ENCODE results near the gene HIPK3. TPM values are rescaled to one million over a fixed set of nuclear protein-coding genes. Genes with fewer than 3 reads are reported as not detected.

The HIPK3 gene
- total RNA-seq, 1 donor from 2014 or later, result 63.9 TPM

- Mint-ChIP-seq H3K9me3 (no peaks in the 10 kb centered on the region), H3K4me1 (ENCODE audit: unreplicated experiment) (no peaks in the 10 kb centered on the region)
- no peak for DNase-seq (ENCODE audit: extremely low spot score, unreplicated experiment)
Observed at GRCh38 chr11:33388793-33389525, 131.8 kb downstream of the HIPK3 start.

GRCh38 chr11:33389635-33390034 lies 132.5 kb downstream of the HIPK3 start:
- no peaks in the 10 kb centered on the region for H3K4me1 Mint-ChIP-seq (ENCODE audit: unreplicated experiment)
- peaks cover 9% of the 10 kb centered on the region for H3K27me3 Mint-ChIP-seq
- no peak for DNase-seq (ENCODE audit: extremely low spot score, unreplicated experiment)
- H3K27ac Mint-ChIP-seq, result no peak overlapping the region
- H3K36me3 Mint-ChIP-seq, result no peaks in the 10 kb centered on the region
- no peaks in the 10 kb centered on the region for H3K9me3 Mint-ChIP-seq
- H3K4me3 Mint-ChIP-seq, result no peak overlapping the region
- TF ChIP-seq CTCF (conservative IDR thresholded peaks at IDR 0.05), result no peak

More at GRCh38 chr11:33388793-33389525, 131.8 kb downstream of the HIPK3 start:
- Mint-ChIP-seq H3K27me3 (peaks cover 15% of the 10 kb centered on the region), H3K4me3 (no peak overlapping the region), H3K27ac (no peak overlapping the region), H3K36me3 (no peaks in the 10 kb centered on the region)
- no peak for TF ChIP-seq CTCF (conservative IDR thresholded peaks at IDR 0.05)

GRCh38 chr11:33390944-33391892 lies 134.0 kb downstream of the HIPK3 start:
- Mint-ChIP-seq H3K27me3 (peaks cover 7% of the 10 kb centered on the region), H3K4me3 (no peak overlapping the region), H3K4me1 (ENCODE audit: unreplicated experiment) (no peaks in the 10 kb centered on the region), H3K27ac (no peak overlapping the region), H3K36me3 (no peaks in the 10 kb centered on the region), H3K9me3 (no peaks in the 10 kb centered on the region)
- no peak for DNase-seq (ENCODE audit: extremely low spot score, unreplicated experiment)
- no peak for TF ChIP-seq CTCF (conservative IDR thresholded peaks at IDR 0.05)

- Mint-ChIP-seq H3K9me3 (no peaks in the 10 kb centered on the region), H3K4me3 (no peak overlapping the region), H3K27me3 (peaks cover 7% of the 10 kb centered on the region), H3K27ac (no peak overlapping the region), H3K4me1 (ENCODE audit: unreplicated experiment) (no peaks in the 10 kb centered on the region), H3K36me3 (no peaks in the 10 kb centered on the region)
- no peak for DNase-seq (ENCODE audit: extremely low spot score, unreplicated experiment)
- no peak for TF ChIP-seq CTCF (conservative IDR thresholded peaks at IDR 0.05)
Observed at GRCh38 chr11:33391893-33392251, 134.7 kb downstream of the HIPK3 start.

- no peaks in the 10 kb centered on the region for H3K9me3 Mint-ChIP-seq
- no peak for DNase-seq (ENCODE audit: extremely low spot score, unreplicated experiment)
- no peaks in the 10 kb centered on the region for H3K36me3 Mint-ChIP-seq
- H3K4me3 Mint-ChIP-seq, result no peak overlapping the region
- no peaks in the 10 kb centered on the region for H3K27me3 Mint-ChIP-seq
- H3K27ac Mint-ChIP-seq, result no peak overlapping the region
- no peak for TF ChIP-seq CTCF (conservative IDR thresholded peaks at IDR 0.05)
- H3K4me1 Mint-ChIP-seq (ENCODE audit: unreplicated experiment), result no peaks in the 10 kb centered on the region
Observed at GRCh38 chr11:33394431-33395109, 137.4 kb downstream of the HIPK3 start.

Data from type B pancreatic cell (in vitro differentiated cells).